ENCODE results near the gene SYNE4. TPM values are rescaled to one million over a fixed set of nuclear protein-coding genes. Genes with fewer than 3 reads are reported as not detected.

SYNE4 gene
- total and polyA plus RNA-seq, 2 of the 13 experiments (the other 11 are each of a cell fraction or from before 2014, with no cell fraction given) = 13.7 to 23.0 TPM

GRCh38 chr19:35990771-35991730, 17.6 kb downstream of the SYNE4 start (continued):
- TF ChIP-seq AFF4 (CRISPR knock-in tag; IDR thresholded peaks at IDR 0.05) = no peak
- TF ChIP-seq GZF1 (CRISPR knock-in tag; IDR thresholded peaks at IDR 0.05) = no peak
- TF ChIP-seq PRDM15 (CRISPR knock-in tag; IDR thresholded peaks at IDR 0.05) = no peak
- no peak for TF ChIP-seq ZNF562 (CRISPR knock-in tag; IDR thresholded peaks at IDR 0.05; ENCODE audit: borderline replicate concordance)
- TF ChIP-seq PLRG1 (conservative IDR thresholded peaks at IDR 0.05) = no peak
- no peak for TF ChIP-seq MNT (IDR thresholded peaks at IDR 0.05)
- TF ChIP-seq SOX6 (IDR thresholded peaks at IDR 0.05) = no peak
- 0 out of 2 replicates have a peak, but pooled peaks have one; percentile 37 for TF ChIP-seq SOX6 (CRISPR knock-in tag; IDR thresholded peaks at IDR 0.05)
- TF ChIP-seq ZNF329 (CRISPR knock-in tag; IDR thresholded peaks at IDR 0.05; ENCODE audit: low read depth) = peak; percentile 99
- TF ChIP-seq ZNF460 (CRISPR knock-in tag; IDR thresholded peaks at IDR 0.05; ENCODE audit: borderline replicate concordance) = peak; percentile 44; the same call in 1 of the 2 replicates
- no peak for TF ChIP-seq RELA (CRISPR knock-in tag; IDR thresholded peaks at IDR 0.05)
- no peak for TF ChIP-seq ZNF513 (CRISPR knock-in tag; conservative IDR thresholded peaks at IDR 0.05)
- no peak for TF ChIP-seq ATF7 (IDR thresholded peaks at IDR 0.05)
- no peak for TF ChIP-seq ATF7 (CRISPR knock-in tag; IDR thresholded peaks at IDR 0.05)
- no peak for TF ChIP-seq NFE2 (CRISPR knock-in tag; IDR thresholded peaks at IDR 0.05)
- no peak for TF ChIP-seq ZNF484 (CRISPR knock-in tag; IDR thresholded peaks at IDR 0.05; ENCODE audit: borderline replicate concordance, low read depth)

Measured in HepG2 (cell line).